Heart right ventricle (tissue), 16 donors: Measurements from ENCODE around the gene ZSCAN22. TPM values are rescaled to one million over a fixed set of nuclear protein-coding genes. Genes with fewer than 3 reads are reported as not detected.

Source experiments
- ATAC-seq, 8 donors: fragments of 200-7000 bp; cut with Tn5 transposase; one replicate each; pipeline ENCODE4 v1.9.1; 2020; ENCODE audit warnings: mild to moderate bottlenecking in 8 of 8, moderate library complexity in 8 of 8, moderate number of reproducible peaks in 1 of 8
- DNase-seq, 2 donors: peaks; one replicate each; pipeline ENCODE4 v3.0.0-alpha.2; 2020
- H3K27ac ChIP-seq, 10 donors: fragments of 200-600 bp; sonication (generic) in 2 of 10; one replicate each; pipeline versions ENCODE4 v1.5.0 to v1.8.0; 2020 to 2022; ENCODE audit warnings: mild to moderate bottlenecking in 3 of 10
- H3K27me3 ChIP-seq, 7 donors: fragments of 200-600 bp; one replicate each; pipeline ENCODE4 v1.8.0; 2021 to 2022; ENCODE audit warnings: mild to moderate bottlenecking in 2 of 7
- H3K36me3 ChIP-seq, 9 donors: fragments of 200-600 bp; sonication (generic) in 1 of 9; one replicate each; pipeline versions ENCODE4 v1.5.0 to v1.8.0; 2020 to 2022; ENCODE audit warnings: mild to moderate bottlenecking in 2 of 9
- H3K4me1 ChIP-seq, 9 donors: fragments of 200-600 bp; sonication (generic) in 1 of 9; one replicate each; pipeline versions ENCODE4 v1.5.0 to v1.8.0; 2020 to 2022; ENCODE audit warnings: mild to moderate bottlenecking in 4 of 9
- H3K4me3 ChIP-seq, 10 donors: fragments of 200-600 bp; sonication (generic) in 2 of 10; one replicate each; pipeline versions ENCODE4 v1.5.0 to v1.8.0; 2020 to 2022; ENCODE audit warnings: mild to moderate bottlenecking in 7 of 10, moderate library complexity in 2 of 10
- H3K9me3 ChIP-seq, 11 donors: fragments of 200-600 bp in 10 of 11; sonication (generic) in 2 of 11; one replicate each; pipeline versions ENCODE4 v1.5.0 to v1.8.0; 2013 to 2022; ENCODE audit warnings: mild to moderate bottlenecking in 2 of 11, control low read depth in 1 of 11, moderate library complexity in 1 of 11
- WGBS, 2 donors: extraction: QIAGEN DNeasy Blood & Tissue Kit; methylation state at CpG; one replicate each; pipeline ENCODE4 v1.1.7; 2013; ENCODE audit warnings: inconsistent platforms in 1 of 2; 5-methylcytosine and 5-hydroxymethylcytosine counted together
- intact Hi-C, 10 donors: fragments of 100-400 bp; cut with DNase I; formaldehyde crosslinking; loops; one replicate each; pipeline versions ENCODE4 v1.11.1 to v1.14.2; 2022
- polyA plus RNA-seq, 2 donors: library from polyadenylated mRNA; stranded (reverse); fragments of 200-250 nt; gene quantifications; one replicate each; pipeline ENCODE4 v1.2.3, GENCODE V29; 2013
- total RNA-seq, 10 donors: library from RNA; stranded (reverse); fragmentation: NEBNext Ultra II Directional in 3 of 10; extraction: Animal tissue kit (Norgen Biotek cat#: 25700) in 3 of 10; gene quantifications; one replicate each; pipeline versions ENCODE4 v1.2.1 to v1.2.4, GENCODE V29; 2021 to 2023
- TF ChIP-seq, protein P1 (sequence below), 9 donors: fragments of 200-600 bp; sonication (generic) in 2 of 9; IDR thresholded peaks; one replicate each; pipeline versions ENCODE4 v1.5.0 to v1.8.0; 2021 to 2022; ENCODE audit warnings: antibody characterized with exemption in 9 of 9, mild to moderate bottlenecking in 5 of 9, moderate library complexity in 1 of 9
- donor health status: Arrhythmogenic right ventricular cardiomyopathy.
- donor health status: ischemic (EF 13 %, LVEDD 7.1; RV severe dilation, severe dysfunction).
- donor health status: healthy with polysubstance abuse.
- donor health status: DM: no; HTN: yes; CAD: no.
- donor health status: DM: no; HTN: no; CAD: no.
- donor health status: ischemic (EF 25% LVEDD 6.9; RV normal size, moderate dysfunction).
- donor health status: ischemic (EF 25% LVEDD 5.7; RV mildly dilated, moderate dysfunction).
- donor health status: healthy.
- donor health status: DM: yes; HTN: yes; CAD: no.
- donor health status: Ischemic cardiomyopathy.
- donor health status: ischemic (EF 35%, LVEDD 5.7; RV mildly dilated, moderate dysfunction).
- donor health status: nonischemic (EF 11% LVEDD 7.7; RV severe dilation, severe dysfunction).
- donor health status: DM: yes; HTN: yes; CAD: no.
- donor health status: PGD.
- donor health status: ischemic (EF 29% LVEDD 5.4; RV normal size, mild dysfunction).
- donor health status: nonischemic (EF 23%, LVEDD 6.1; RV moderate dilation, normal function).

The ZSCAN22 gene
- total and polyA plus RNA-seq, 12 donors: 0.80 to 2.1 (median 1.4) TPM

DNA sequence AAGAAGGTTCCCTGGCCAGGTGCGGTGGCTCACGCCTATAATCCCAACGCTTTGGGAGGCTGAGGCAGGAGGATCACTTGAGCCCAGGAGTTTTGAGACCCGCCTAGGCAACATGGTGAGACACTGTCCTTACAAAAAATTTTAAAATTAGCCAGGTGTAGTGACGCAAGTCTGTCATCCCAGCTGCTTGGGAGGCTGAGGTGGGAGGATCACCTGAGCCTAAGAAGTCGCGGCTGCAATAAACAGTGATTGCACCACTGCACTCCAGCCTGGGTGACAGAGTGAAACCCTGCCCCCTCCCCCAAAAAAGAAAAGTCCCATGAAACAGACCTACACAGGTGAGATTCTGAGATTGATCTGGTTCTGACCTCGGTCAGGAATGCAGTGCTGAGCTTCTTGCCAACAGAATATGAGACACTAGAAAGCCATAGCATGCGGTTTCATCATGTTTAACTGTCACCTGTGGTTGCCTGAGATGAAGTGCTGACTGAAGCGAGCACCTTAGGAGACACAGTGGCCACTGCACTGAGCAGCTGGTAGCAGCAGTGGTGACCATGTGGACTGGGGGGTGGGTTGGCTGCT lies 28.5 kb downstream of the ZSCAN22 start:
- Histone ChIP-seq H3K27ac (no peak overlapping the region), H3K36me3 (peaks cover 0 to 3% (median 0%) of the 10 kb centered on the region in 9 donors), H3K9me3 (no peaks in the 10 kb centered on the region), H3K4me1 (peaks cover 4 to 37% (median 26%) of the 10 kb centered on the region in 9 donors), H3K4me3 (peak overlapping the region in 4 of 10 donors; percentile 55 to 61 (median 58)), H3K27me3 (peaks cover 6 to 65% (median 41%) of the 10 kb centered on the region in 7 donors)
- ATAC-seq (no peak), DNase-seq (no peak)
- intact Hi-C loops: no loop called here
- WGBS, 2 donors: 93 to 95% methylated on average over 10 of the region's 10 CpGs
- TF ChIP-seq, protein P1, sequence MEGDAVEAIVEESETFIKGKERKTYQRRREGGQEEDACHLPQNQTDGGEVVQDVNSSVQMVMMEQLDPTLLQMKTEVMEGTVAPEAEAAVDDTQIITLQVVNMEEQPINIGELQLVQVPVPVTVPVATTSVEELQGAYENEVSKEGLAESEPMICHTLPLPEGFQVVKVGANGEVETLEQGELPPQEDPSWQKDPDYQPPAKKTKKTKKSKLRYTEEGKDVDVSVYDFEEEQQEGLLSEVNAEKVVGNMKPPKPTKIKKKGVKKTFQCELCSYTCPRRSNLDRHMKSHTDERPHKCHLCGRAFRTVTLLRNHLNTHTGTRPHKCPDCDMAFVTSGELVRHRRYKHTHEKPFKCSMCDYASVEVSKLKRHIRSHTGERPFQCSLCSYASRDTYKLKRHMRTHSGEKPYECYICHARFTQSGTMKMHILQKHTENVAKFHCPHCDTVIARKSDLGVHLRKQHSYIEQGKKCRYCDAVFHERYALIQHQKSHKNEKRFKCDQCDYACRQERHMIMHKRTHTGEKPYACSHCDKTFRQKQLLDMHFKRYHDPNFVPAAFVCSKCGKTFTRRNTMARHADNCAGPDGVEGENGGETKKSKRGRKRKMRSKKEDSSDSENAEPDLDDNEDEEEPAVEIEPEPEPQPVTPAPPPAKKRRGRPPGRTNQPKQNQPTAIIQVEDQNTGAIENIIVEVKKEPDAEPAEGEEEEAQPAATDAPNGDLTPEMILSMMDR (IDR thresholded peaks at IDR 0.05): no peak

DNA sequence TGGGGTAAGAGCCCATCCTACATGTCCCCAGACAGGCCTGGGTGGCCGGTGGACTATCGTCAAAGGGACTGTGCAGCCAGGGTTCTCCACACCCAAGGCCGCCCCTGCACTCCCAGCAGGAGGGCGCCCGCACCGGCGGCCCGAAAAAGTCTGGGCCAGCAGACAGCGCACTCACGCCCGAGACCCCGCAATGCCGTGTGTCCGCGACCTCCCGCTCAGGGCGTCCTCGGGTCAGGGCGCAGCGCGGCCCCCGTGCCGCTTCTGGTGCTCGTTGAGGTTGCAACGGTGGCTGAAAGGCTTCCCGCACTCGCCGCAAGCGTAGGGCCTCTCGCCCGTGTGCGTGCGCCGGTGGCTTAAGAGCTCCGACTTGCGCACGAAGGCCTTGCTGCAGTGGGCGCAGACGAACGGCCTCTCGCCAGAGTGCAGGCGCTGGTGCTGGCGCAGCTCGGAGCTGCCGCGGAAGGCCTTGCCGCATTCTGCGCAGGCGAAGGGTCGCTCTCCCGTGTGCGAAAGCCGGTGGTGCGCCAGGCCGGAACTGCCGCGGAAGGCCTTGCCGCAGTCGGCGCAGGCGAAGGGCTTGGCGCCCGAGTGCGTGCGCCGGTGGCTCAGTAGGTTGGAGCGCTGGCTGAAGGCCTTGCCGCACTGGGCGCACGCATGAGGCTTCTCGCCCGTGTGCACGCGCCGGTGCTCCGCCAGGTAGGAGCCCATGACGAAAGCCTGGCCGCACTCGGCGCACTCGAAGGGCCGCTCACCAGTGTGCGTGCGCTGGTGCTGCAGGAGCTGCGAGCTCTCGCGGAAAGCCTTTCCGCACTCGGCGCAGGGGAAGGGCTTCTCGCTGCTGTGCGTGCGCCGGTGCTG lies 29.3 kb downstream of the ZSCAN22 start:
- Histone ChIP-seq H3K9me3 (no peaks in the 10 kb centered on the region), H3K4me3 (peak overlapping the region; percentile 36 to 61 (median 50)), H3K27me3 (peaks cover 6 to 57% (median 34%) of the 10 kb centered on the region in 7 donors), H3K4me1 (peaks cover 0 to 29% (median 21%) of the 10 kb centered on the region in 9 donors), H3K36me3 (no peaks in the 10 kb centered on the region), H3K27ac (peak overlapping the region in 4 of 10 donors; percentile 12 to 34 (median 32))
- TF ChIP-seq, protein P1 (IDR thresholded peaks at IDR 0.05): no peak
- ATAC-seq: peak; percentile 16 to 42 (median 32)
- no peak for DNase-seq
- intact Hi-C loops: no loop called here
- 6 to 7% methylated on average over 94 of the region's 94 CpGs for WGBS, 2 donors

DNA sequence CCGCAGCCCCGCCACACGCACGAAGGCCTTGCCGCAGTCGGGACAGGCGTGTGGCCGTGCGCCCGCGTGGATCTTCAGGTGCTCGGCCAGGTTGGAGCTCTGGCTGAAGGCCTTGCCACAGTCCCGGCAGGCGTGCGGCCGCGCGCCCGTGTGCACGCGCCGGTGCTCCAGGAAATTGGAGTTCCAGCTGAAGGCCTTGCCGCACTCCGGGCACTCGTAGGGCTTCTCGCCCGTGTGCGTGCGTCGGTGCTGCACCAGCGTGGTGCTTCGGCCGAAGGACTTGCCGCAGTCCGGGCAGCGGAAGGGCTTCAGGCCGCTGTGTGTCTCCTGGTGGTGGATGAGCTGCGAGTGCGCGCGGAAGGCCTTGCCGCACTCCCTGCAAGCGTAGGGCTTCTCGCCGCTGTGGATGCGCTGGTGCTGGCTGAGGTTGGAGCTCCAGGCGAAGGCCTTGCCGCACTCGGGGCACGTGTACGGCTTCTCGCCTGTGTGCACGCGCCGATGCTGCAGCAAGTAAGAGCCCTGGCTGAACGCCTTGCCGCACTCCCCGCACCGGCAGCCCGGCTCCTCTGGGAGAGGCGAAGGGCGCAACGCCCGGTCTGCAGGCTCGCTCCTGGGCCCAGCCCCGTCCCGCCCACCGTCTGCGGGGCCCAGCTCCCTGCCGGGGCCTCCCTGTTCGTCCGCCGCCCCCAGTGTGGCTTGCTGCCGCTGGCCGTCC lies 30.1 kb downstream of the ZSCAN22 start:
- peaks cover 3 to 36% (median 27%) of the 10 kb centered on the region in 9 donors for H3K4me1 ChIP-seq
- H3K9me3 ChIP-seq: no peaks in the 10 kb centered on the region
- peak overlapping the region in 3 of 10 donors; percentile 12 to 34 (median 31) for H3K27ac ChIP-seq
- intact Hi-C loops: no loop called here
- peak overlapping the region; percentile 36 to 61 (median 50) for H3K4me3 ChIP-seq
- peaks cover 6 to 49% (median 29%) of the 10 kb centered on the region in 7 donors for H3K27me3 ChIP-seq
- DNase-seq (no peak), ATAC-seq (peak in 6 of 8 donors; percentile 3 to 12 (median 8))
- 13 to 15% methylated on average over 73 to 75 of the region's 75 CpGs for WGBS, 2 donors
- TF ChIP-seq, protein P1 (IDR thresholded peaks at IDR 0.05): no peak
- no peaks in the 10 kb centered on the region for H3K36me3 ChIP-seq
